GM18519 (cell line): ENCODE measurements around the gene RARG.
"Not testable (repeated sequence)": the region's sequence is repeated elsewhere in the genome, so short reads cannot be mapped to it uniquely, and the experiment has no call there.

Experiments
- ATAC-seq: cut with Tn5 transposase; IDR thresholded peaks from one replicate; pipeline ENCODE4 v1.9.1; 2021; ENCODE audit warnings: mild to moderate bottlenecking, moderate library complexity; ENCODE audit not compliant: unreplicated experiment, low FRiP score

Gene RARG

DNA sequence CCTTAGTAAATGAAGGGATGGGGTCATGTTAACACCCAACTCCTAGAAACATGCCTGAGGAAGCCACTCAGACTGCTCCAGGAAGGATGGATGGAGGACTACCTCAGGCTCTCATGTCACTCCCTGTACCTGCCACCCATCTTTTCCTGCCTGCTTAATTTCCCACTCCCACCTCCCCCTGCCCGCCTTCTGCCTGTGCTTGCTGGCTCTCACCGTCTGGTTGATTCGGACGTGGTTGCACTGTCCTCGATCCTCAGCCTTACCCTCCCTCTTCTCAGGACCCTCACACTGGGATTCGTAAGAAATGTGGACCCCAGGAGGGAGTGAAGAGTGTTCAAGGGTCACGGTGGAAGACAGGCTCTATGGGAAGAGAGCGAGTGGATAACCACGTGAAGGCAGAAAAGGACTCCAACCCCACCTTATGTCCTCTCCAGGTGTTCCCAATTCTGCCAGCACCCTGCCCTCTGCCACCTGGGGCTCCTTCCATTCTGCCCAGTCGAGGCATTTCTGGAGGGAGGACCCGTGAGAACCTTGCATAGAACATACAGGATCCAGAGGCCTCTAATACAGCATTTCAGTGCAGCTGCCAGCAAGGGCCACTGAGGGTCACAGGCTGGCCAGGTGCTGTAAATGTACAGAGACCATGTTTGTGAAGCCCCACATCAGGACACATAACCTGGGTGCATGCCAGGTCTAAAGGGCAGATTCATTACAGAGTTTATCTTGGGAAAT lies 37.9 kb downstream of the RARG start:
- ATAC-seq = no peak

DNA sequence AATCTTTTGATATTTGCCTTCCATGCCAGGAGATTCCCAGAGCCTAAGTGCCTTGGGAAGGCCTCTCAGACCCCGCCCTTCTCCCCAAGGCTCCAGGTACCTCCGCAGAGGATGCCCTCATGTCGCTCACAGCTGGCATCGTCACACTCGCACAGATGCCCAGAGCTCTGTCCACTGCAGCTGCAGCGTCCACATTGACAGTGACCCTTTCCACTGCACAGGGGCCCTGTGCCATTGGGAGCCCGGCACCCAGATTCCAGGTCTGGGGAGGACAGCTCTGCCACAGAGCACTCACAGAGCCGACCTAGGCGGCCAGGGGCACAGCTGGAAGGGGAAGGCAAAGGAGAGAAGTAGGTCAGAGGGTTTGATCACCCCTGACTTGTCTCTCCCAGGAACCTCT lies 39.0 kb downstream of the RARG start:
- ATAC-seq = no peak

DNA sequence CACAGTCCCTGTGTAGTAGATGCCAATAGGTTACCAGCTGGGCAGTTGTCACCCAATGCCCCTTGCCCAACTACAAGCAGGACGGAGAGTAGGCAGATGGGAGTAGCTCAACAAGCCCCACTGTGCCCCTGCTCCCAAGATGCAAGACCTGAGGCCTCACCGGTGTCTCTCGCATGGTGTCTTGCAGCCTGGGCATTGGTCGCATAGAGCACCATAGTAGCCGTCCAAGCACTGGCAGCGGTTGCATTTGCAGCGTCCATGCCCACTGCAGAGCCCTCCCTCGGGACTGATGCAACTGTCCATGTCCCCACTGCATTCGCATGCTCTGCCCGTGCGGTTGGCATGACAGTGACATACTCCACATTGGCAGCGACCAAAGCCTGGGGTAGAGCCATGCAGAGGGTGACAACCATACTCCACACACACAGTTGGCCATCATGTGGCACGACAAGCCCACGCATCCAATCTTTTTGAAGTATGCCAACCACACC lies 39.4 kb downstream of the RARG start:
- ATAC-seq = no peak

DNA sequence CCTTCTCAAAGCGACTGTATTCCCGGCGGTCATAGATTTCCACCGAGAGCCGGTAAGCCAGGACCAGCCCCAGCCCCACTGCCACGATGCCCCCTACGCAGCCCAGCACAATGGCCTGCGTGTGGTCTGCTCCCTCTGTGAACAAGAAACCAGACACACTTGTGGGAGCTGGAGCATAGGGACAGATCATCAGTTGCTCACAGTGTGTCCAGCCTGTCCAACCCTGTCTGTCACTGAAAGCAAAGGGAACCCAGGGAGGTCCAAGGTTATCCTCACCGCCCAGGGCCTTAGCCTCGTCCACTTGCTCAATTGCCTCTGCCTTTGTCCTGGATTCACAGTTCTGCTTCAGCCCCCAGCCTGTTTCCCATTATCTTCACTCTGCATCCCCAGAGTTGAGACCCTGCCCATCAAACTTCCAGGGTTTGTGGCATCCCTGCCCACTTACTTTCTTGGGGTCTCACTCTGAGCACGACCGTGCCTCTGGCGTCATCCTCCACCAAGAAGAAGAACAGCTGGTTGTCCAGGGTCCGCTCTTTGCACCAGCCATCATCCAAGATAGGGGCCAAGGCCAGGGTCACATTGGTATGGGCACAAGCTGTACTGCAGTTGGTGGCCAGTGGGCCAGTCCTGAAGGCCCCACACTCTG lies 40.0 kb downstream of the RARG start:
- no peak for ATAC-seq

DNA sequence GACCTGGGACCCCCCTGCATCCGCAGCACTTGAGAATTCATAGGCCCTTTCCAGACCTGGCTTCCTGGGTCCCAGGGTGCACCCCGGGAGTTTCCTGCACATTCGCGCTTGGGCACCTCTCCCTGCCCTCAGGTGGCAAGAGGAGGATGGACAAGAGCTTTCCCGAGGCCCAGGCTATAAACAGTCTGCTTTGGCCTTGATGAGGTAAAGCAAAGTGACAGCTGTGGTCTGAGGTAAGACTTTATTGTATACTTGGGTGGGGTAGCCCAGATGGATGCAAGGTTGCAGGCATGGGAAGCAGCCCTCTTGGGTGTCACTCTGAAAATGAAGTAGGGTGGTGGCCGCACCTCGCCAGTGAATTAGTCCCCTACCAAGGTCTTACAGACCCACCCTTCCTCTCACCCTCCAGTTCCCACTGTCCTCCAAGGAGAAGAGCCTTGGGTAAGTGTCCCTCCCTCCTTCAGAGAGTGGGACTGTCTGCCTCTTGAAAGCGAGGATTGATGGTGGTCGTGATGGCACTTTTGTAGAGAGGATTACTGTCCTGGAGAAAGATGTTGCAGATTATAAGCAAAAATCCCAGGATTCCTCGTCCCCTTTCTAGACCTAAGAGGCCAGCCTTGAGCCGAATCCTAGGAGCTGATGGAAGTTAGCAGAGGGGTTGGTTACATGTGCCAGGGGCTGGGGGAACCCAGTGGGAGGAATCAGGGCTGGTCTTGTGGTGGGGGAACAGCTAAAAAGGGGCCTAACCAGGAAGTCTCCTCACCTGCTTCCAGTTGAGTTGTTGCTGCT lies 40.7 kb downstream of the RARG start:
- no peak for ATAC-seq

- ATAC-seq = no peak
Measured at GRCh38 chr12:53190108-53190729, 41.8 kb downstream of the RARG start.

GRCh38 chr12:53187145-53187899 lies 44.7 kb downstream of the RARG start:
- no peak for ATAC-seq

GRCh38 chr12:53186745-53187144 lies 45.3 kb downstream of the RARG start:
- no peak for ATAC-seq

DNA sequence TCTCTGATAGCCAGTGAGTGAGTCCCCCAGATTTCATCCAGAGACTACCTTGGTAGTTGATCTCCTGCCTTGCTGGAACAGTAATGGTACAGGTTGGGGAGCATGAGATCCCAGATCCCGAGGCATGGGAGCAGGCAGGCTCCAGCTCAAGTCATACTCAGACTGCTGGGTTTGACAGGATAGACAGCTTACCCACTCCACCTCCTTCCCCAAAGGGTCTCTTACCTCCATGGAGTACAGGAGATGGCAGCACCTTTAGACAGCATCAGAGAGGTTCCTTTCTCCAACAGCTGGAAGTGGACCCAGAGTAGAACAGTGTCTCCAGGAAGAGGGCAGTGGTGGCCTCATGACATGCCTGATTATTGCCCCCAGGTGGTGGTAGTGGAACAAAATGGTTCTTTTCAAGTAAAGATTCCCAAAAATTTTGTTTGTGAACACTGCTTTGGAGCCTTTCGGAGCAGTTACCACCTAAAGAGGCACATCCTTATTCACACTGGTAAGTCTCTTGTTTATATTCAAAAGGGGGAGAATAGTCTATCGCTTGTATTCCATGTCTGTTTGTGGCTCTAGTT lies 46.3 kb downstream of the RARG start:
- no peak for ATAC-seq

DNA sequence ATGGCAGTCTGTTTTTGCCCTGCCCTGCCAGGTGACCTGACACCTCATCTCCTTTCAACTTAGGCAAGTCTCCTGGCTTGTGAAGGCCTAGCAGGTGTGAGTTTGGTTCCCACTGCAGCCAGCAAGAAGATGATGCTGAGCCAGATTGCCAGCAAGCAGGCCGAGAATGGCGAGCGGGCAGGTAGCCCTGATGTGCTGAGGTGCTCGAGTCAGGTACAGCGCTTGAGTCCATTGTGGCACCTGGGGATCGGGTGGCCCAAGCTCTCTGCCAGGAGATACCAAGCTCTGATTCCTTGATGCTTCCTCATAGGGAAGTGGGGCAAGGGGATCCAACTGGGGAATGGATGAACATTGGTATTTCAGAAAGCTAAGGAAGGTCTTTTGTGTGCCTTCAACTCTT lies 47.2 kb downstream of the RARG start:
- no peak for ATAC-seq

DNA sequence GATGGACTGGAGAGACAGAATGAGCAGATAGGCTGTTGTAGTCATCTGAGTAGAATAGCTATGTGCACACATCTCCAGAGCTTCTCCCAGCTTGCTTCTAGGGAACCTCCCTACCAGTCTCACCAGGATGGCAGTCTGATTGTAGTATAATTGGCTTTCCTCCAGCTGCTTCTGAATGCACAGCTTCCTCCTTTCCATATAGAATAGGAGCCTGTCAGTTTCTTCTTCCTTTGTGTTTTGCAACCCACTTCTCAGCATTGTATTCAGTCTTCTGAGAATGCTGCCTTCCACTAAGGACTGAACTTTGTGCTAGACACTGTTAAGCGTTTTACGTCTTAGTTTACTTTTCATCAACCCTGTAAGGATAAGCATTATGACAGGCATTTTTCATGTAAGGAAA lies 49.1 kb downstream of the RARG start:
- ATAC-seq = no peak

DNA sequence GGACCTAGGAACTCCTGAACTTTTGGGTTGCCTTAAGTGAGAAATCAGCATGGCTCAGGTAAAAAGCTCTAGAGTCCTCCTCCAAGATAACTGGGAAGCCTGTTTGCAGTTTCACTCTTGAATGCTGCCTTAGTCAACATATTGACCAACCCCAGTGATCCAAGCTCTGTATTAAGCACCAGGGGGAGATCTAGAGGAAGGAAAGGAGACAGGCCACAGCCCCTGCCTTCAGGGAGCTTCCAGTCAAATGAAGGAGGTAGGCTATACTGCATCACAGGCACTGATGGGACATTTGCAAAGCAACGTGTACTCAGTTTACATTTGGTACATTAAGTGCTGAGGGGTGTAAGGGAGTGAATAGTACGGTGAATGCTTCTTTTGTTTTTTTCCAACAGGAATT lies 50.1 kb downstream of the RARG start:
- no peak for ATAC-seq

DNA sequence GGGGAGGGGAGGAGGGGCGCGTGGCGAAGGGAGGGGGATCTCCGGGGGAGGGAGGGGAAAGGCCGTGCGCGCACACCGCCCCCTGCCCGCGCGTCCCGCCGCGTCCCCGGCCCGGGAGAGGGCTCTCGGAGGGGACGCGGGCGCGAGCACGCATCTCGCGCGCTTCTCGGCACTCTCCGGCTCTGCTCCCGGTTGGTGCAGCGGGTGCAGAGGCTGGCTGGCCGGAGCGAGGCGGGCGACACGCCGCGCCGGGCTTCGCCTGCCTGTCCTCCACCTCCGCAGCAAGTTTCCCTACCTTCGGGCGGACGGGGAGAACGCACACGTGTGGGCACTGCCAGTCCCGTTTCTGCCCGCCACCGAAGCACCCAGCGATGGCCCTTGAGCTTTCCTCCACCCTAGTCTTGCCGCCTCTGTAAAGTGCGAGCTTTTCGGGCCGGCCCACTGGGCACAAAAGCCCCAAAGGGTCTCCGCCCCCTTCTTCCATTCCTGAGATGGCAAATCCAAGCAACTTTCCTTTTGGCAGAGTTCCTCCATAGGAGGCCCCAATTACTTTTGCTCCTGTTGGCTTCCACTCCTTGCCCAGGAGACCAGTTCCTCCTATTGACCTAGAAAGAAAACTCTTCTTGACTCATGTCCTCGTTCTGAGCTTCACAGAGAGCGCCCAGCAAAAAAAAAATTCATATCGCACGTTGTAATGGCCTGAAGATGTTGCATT lies 50.9 kb downstream of the RARG start:
- ATAC-seq = peak; percentile 33

DNA sequence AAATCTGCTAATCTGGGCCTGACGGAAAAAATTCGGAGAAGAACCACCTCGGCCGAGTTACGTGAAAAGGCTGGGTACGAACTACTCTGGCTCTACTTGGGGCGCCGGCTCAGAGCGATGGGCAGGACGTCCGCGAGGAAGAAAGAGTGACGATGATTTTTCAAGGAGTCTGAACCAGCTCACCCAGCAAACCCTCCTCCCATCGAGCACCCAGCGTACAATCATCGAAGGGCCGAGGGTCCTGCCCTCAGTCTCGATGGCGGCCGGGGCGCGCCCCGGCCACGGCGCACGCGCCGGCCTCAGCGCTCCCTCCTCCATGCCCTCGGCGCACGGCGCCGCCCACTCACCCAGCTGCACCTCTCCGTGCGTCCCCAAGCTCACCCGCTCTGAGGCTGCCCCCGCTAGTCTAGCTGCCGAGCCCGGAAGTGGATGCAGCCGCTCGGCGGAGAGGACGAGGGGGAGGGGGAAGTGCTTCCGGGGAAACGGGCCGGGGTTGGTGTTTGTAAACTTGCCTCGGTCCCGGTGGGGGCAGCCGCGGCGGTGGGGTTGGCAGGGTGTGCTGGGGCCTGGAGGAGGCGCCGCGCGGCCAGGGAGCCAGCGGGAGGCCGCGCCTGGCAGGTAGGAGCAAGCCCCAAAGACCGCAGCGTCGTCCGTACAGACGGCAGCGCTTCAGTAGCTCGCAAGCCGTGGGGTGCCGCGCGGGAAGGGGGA lies 51.6 kb downstream of the RARG start, which contains the start of the genes CSAD and ZNF740:
CSAD (minus strand) TSS at position 706 of the 711 bp plus-strand sequence. CDS start 7,455 bp downstream, outside the sequence.
ZNF740 (plus strand) TSS at position 503 of the 711 bp plus-strand sequence. CDS start 1,262 bp downstream, outside the sequence.
- peak; percentile 84 for ATAC-seq

DNA sequence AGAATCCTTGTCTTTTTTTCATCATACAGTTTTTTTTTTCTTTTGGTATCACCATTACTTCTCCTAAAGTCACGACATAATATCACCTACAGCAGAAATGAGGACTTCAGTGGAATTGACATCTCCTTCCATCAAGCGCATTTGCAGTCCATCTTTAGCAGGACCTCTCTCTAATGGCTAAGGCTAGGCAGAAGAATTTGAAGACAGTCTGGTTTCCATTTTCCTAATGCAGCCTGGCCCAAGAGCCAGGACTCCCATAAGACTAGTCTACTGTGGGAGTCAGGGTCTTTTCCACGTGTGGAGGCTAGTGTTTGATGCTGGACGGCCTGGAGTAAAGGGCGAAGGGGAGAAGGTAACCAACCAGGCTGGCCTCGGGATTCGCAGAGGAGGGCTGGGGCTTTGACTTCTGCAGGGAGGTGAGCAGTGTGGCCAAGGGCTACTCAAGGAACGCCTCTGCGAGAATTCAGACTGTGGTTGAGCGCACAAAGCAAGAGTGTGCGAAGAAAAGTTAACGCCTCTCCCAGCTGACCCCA lies 52.3 kb downstream of the RARG start:
- no peak for ATAC-seq

GRCh38 chr12:53178803-53179202 lies 53.2 kb downstream of the RARG start:
- ATAC-seq = not testable (repeated sequence)

- not testable (repeated sequence) for ATAC-seq
Measured at GRCh38 chr12:53177447-53177846, 54.6 kb downstream of the RARG start.

GRCh38 chr12:53176750-53177149 lies 55.3 kb downstream of the RARG start:
- ATAC-seq = no peak
